GM23248 (cell line): ENCODE measurements around the gene NYAP2.

Source experiments
- EZH2 ChIP-seq: fragments of 200-600 bp; sonication (generic); IDR thresholded peaks from 2 replicates; pipeline ENCODE4 v1.6.1; 2018; ENCODE audit warnings: antibody characterized with exemption, mild to moderate bottlenecking; ENCODE audit not compliant: insufficient read depth, poor library complexity, severe bottlenecking
- EZH2phosphoT487 ChIP-seq: fragments of 200-600 bp; sonication (generic); IDR thresholded peaks from 2 replicates; pipeline ENCODE4 v1.6.1; 2018; ENCODE audit warnings: antibody characterized with exemption, moderate library complexity, mild to moderate bottlenecking, low read depth; ENCODE audit not compliant: insufficient read depth

DNA sequence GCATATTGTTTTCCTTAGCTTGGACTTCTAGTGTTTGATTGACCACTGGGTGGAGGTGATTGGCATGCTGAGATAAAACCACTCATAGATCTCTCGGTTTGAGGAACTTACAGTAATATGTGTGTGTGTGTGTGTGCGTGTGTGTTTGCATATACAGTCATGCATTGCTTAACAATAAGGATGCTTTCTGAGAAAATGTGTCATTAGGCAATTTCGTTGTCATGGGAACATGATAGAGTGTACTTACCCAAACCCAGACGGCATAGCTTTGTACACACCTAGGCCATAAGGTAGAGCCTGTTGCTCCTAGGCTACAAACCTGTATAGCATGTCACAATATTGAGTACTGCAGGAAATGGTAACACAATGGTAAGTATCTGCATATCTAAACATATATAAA lies 167.3 kb downstream of the NYAP2 start:
- no peak for TF ChIP-seq EZH2
- no peak for TF ChIP-seq EZH2phosphoT487
